Effector CD8-positive, alpha-beta T cell (primary cell): ENCODE results near the gene ARHGAP26.

Source experiments
- DNase-seq: peaks from one replicate; lab custom pipeline; 2025; lab: John Stamatoyannopoulos, UW

Gene ARHGAP26

GRCh38 chr5:143041461-143041860 is 271.3 kb downstream of the ARHGAP26 start:
- no peak for DNase-seq

GRCh38 chr5:143041972-143042770 is 272.0 kb downstream of the ARHGAP26 start:
- DNase-seq: no peak

GRCh38 chr5:143044265-143044664 is 274.1 kb downstream of the ARHGAP26 start:
- no peak for DNase-seq

- DNase-seq: no peak
Observed at GRCh38 chr5:143045062-143045461, 274.9 kb downstream of the ARHGAP26 start.

GRCh38 chr5:143046314-143046713 is 276.1 kb downstream of the ARHGAP26 start:
- DNase-seq: no peak

GRCh38 chr5:143047091-143047490 is 276.9 kb downstream of the ARHGAP26 start:
- no peak for DNase-seq

GRCh38 chr5:143050183-143050582 is 280.0 kb downstream of the ARHGAP26 start:
- DNase-seq: no peak

GRCh38 chr5:143051244-143052058 is 281.3 kb downstream of the ARHGAP26 start:
- DNase-seq: no peak

- DNase-seq: no peak
Observed at GRCh38 chr5:143052967-143053682, 282.9 kb downstream of the ARHGAP26 start.

- no peak for DNase-seq
Observed at GRCh38 chr5:143053780-143054179, 283.6 kb downstream of the ARHGAP26 start.

- no peak for DNase-seq
Observed at GRCh38 chr5:143054480-143054941, 284.3 kb downstream of the ARHGAP26 start.

GRCh38 chr5:143055596-143056338 is 285.6 kb downstream of the ARHGAP26 start:
- no peak for DNase-seq

GRCh38 chr5:143056339-143056704 is 286.1 kb downstream of the ARHGAP26 start:
- DNase-seq: no peak

GRCh38 chr5:143056792-143057579 is 286.8 kb downstream of the ARHGAP26 start:
- no peak for DNase-seq

GRCh38 chr5:143057580-143057999 is 287.4 kb downstream of the ARHGAP26 start:
- no peak for DNase-seq

GRCh38 chr5:143059355-143059754 is 289.2 kb downstream of the ARHGAP26 start:
- DNase-seq: no peak

GRCh38 chr5:143059976-143060765 is 290.0 kb downstream of the ARHGAP26 start:
- no peak for DNase-seq

GRCh38 chr5:143061161-143061945 is 291.2 kb downstream of the ARHGAP26 start:
- no peak for DNase-seq

- no peak for DNase-seq
Observed at GRCh38 chr5:143062379-143062778, 292.2 kb downstream of the ARHGAP26 start.
